Measurements from ENCODE around the gene MFN2.

MFN2 gene

GRCh38 chr1:12003762-12004161, 23.5 kb downstream of the MFN2 start:
- no peaks in the 10 kb centered on the region for H3K79me1 ChIP-seq (ENCODE audit: low read length)
- no peaks in the 10 kb centered on the region for H3K27me3 ChIP-seq (ENCODE audit: insufficient read depth, low read length)
- no peak overlapping the region for H3K14ac ChIP-seq (ENCODE audit: low read length)
- DNase-seq = no peak
- no peak overlapping the region for H4K12ac ChIP-seq (ENCODE audit: low read depth, low read length)
- H3K4me2 ChIP-seq (ENCODE audit: low read length) = no peak overlapping the region
- peaks cover 5% of the 10 kb centered on the region for H3K9me3 ChIP-seq (ENCODE audit: insufficient read depth, low read depth, low read length)
- no peak overlapping the region for H4K91ac ChIP-seq (ENCODE audit: low read depth, low read length)
- H3K4ac ChIP-seq (ENCODE audit: low read depth, low read length) = no peak overlapping the region
- H3K79me2 ChIP-seq (ENCODE audit: control insufficient read depth, insufficient read depth, low read length, poor library complexity) = no peaks in the 10 kb centered on the region
- H2BK120ac ChIP-seq (ENCODE audit: insufficient read depth, low read length, poor library complexity) = no peak overlapping the region
- H3K9ac ChIP-seq (ENCODE audit: low read length) = no peak overlapping the region
- no peak overlapping the region for H4K8ac ChIP-seq (ENCODE audit: low read depth, low read length)
- no peak overlapping the region for H3K18ac ChIP-seq (ENCODE audit: low read length)
- no peak overlapping the region for H2AFZ ChIP-seq (ENCODE audit: insufficient read depth, low read length, poor library complexity)
- WGBS (ENCODE audit: extremely low coverage, insufficient coverage, insufficient read length) = no CpG with 5 or more reads among the region's 12 CpGs
- no peak overlapping the region for H2BK12ac ChIP-seq (ENCODE audit: low read length)
- H3K23ac ChIP-seq (ENCODE audit: low read length) = no peak overlapping the region
- no peak overlapping the region for H2AK5ac ChIP-seq (ENCODE audit: low read length)
- H3K4me1 ChIP-seq (ENCODE audit: control insufficient read depth in 1 of 2, insufficient read depth in 2 of 2, low read length in 2 of 2) = peaks cover 7% of the 10 kb centered on the region in 2 experiments
- no peak overlapping the region for H3K27ac ChIP-seq (ENCODE audit: low read depth, low read length)
- no peak overlapping the region for H3K4me3 ChIP-seq (ENCODE audit: low read depth, low read length)
- H2BK5ac ChIP-seq (ENCODE audit: low read depth, low read length, poor library complexity) = no peak overlapping the region
- H3K36me3 ChIP-seq (ENCODE audit: control insufficient read depth in 1 of 2, insufficient read depth in 2 of 2, low read length in 2 of 2) = peaks cover 61 to 75% of the 10 kb centered on the region in 2 experiments

GRCh38 chr1:12005488-12006166, 25.4 kb downstream of the MFN2 start:
- Histone ChIP-seq H3K9me3 (ENCODE audit: insufficient read depth, low read depth, low read length) (peaks cover 5% of the 10 kb centered on the region), H2AK5ac (ENCODE audit: low read length) (no peak overlapping the region), H3K27ac (ENCODE audit: low read depth, low read length) (no peak overlapping the region), H3K18ac (ENCODE audit: low read length) (no peak overlapping the region), H4K8ac (ENCODE audit: low read depth, low read length) (no peak overlapping the region), H3K4me1 (ENCODE audit: control insufficient read depth in 1 of 2, insufficient read depth in 2 of 2, low read length in 2 of 2) (peaks cover 4 to 5% of the 10 kb centered on the region in 2 experiments), H4K91ac (ENCODE audit: low read depth, low read length) (no peak overlapping the region), H2BK120ac (ENCODE audit: insufficient read depth, low read length, poor library complexity) (no peak overlapping the region), H2BK5ac (ENCODE audit: low read depth, low read length, poor library complexity) (no peak overlapping the region), H3K4ac (ENCODE audit: low read depth, low read length) (no peak overlapping the region), H3K79me2 (ENCODE audit: control insufficient read depth, insufficient read depth, low read length, poor library complexity) (no peaks in the 10 kb centered on the region), H4K12ac (ENCODE audit: low read depth, low read length) (no peak overlapping the region), H3K27me3 (ENCODE audit: insufficient read depth, low read length) (no peaks in the 10 kb centered on the region), H3K36me3 (ENCODE audit: control insufficient read depth in 1 of 2, insufficient read depth in 2 of 2, low read length in 2 of 2) (peaks cover 67 to 78% of the 10 kb centered on the region in 2 experiments), H3K9ac (ENCODE audit: low read length) (no peak overlapping the region), H3K4me2 (ENCODE audit: low read length) (no peak overlapping the region), H3K4me3 (ENCODE audit: low read depth, low read length) (no peak overlapping the region), H3K23ac (ENCODE audit: low read length) (no peak overlapping the region), H3K14ac (ENCODE audit: low read length) (no peak overlapping the region), H2AFZ (ENCODE audit: insufficient read depth, low read length, poor library complexity) (no peak overlapping the region), H3K79me1 (ENCODE audit: low read length) (no peaks in the 10 kb centered on the region), H2BK12ac (ENCODE audit: low read length) (no peak overlapping the region)
- no CpG with 5 or more reads among the region's 9 CpGs for WGBS (ENCODE audit: extremely low coverage, insufficient coverage, insufficient read length)
- DNase-seq = no peak

- Histone ChIP-seq H4K8ac (ENCODE audit: low read depth, low read length) (no peak overlapping the region), H3K36me3 (ENCODE audit: control insufficient read depth in 1 of 2, insufficient read depth in 2 of 2, low read length in 2 of 2) (peaks cover 69 to 81% of the 10 kb centered on the region in 2 experiments), H2BK5ac (ENCODE audit: low read depth, low read length, poor library complexity) (no peak overlapping the region), H3K79me2 (ENCODE audit: control insufficient read depth, insufficient read depth, low read length, poor library complexity) (no peaks in the 10 kb centered on the region), H4K91ac (ENCODE audit: low read depth, low read length) (no peak overlapping the region), H3K4me3 (ENCODE audit: low read depth, low read length) (no peak overlapping the region), H3K4ac (ENCODE audit: low read depth, low read length) (no peak overlapping the region), H3K23ac (ENCODE audit: low read length) (no peak overlapping the region), H4K12ac (ENCODE audit: low read depth, low read length) (no peak overlapping the region), H2BK12ac (ENCODE audit: low read length) (no peak overlapping the region), H2AFZ (ENCODE audit: insufficient read depth, low read length, poor library complexity) (no peak overlapping the region), H3K79me1 (ENCODE audit: low read length) (no peaks in the 10 kb centered on the region), H3K27ac (ENCODE audit: low read depth, low read length) (no peak overlapping the region), H3K27me3 (ENCODE audit: insufficient read depth, low read length) (no peaks in the 10 kb centered on the region), H3K18ac (ENCODE audit: low read length) (no peak overlapping the region), H3K4me1 (ENCODE audit: control insufficient read depth in 1 of 2, insufficient read depth in 2 of 2, low read length in 2 of 2) (peaks cover 4 to 5% of the 10 kb centered on the region in 2 experiments), H3K4me2 (ENCODE audit: low read length) (no peak overlapping the region), H2BK120ac (ENCODE audit: insufficient read depth, low read length, poor library complexity) (no peak overlapping the region), H3K9me3 (ENCODE audit: insufficient read depth, low read depth, low read length) (peaks cover 5% of the 10 kb centered on the region), H2AK5ac (ENCODE audit: low read length) (no peak overlapping the region), H3K14ac (ENCODE audit: low read length) (no peak overlapping the region), H3K9ac (ENCODE audit: low read length) (no peak overlapping the region)
- no CpG with 5 or more reads among the region's 17 CpGs for WGBS (ENCODE audit: extremely low coverage, insufficient coverage, insufficient read length)
- DNase-seq = no peak
Measured at GRCh38 chr1:12006167-12006921, 26.1 kb downstream of the MFN2 start.

GRCh38 chr1:12007204-12007603, 27.0 kb downstream of the MFN2 start:
- Histone ChIP-seq H3K79me2 (ENCODE audit: control insufficient read depth, insufficient read depth, low read length, poor library complexity) (no peaks in the 10 kb centered on the region), H3K9ac (ENCODE audit: low read length) (no peak overlapping the region), H4K91ac (ENCODE audit: low read depth, low read length) (no peak overlapping the region), H3K4me2 (ENCODE audit: low read length) (no peak overlapping the region), H2BK120ac (ENCODE audit: insufficient read depth, low read length, poor library complexity) (no peak overlapping the region), H3K27me3 (ENCODE audit: insufficient read depth, low read length) (no peaks in the 10 kb centered on the region), H4K12ac (ENCODE audit: low read depth, low read length) (no peak overlapping the region), H2AFZ (ENCODE audit: insufficient read depth, low read length, poor library complexity) (no peak overlapping the region), H3K79me1 (ENCODE audit: low read length) (no peaks in the 10 kb centered on the region), H3K4ac (ENCODE audit: low read depth, low read length) (no peak overlapping the region), H3K18ac (ENCODE audit: low read length) (no peak overlapping the region), H2AK5ac (ENCODE audit: low read length) (no peak overlapping the region), H2BK12ac (ENCODE audit: low read length) (no peak overlapping the region), H3K4me3 (ENCODE audit: low read depth, low read length) (no peak overlapping the region), H2BK5ac (ENCODE audit: low read depth, low read length, poor library complexity) (no peak overlapping the region), H3K36me3 (ENCODE audit: control insufficient read depth in 1 of 2, insufficient read depth in 2 of 2, low read length in 2 of 2) (peaks cover 71 to 81% of the 10 kb centered on the region in 2 experiments), H4K8ac (ENCODE audit: low read depth, low read length) (no peak overlapping the region), H3K9me3 (ENCODE audit: insufficient read depth, low read depth, low read length) (peaks cover 5% of the 10 kb centered on the region), H3K14ac (ENCODE audit: low read length) (no peak overlapping the region), H3K27ac (ENCODE audit: low read depth, low read length) (no peak overlapping the region), H3K23ac (ENCODE audit: low read length) (no peak overlapping the region), H3K4me1 (ENCODE audit: control insufficient read depth in 1 of 2, insufficient read depth in 2 of 2, low read length in 2 of 2) (no peaks in the 10 kb centered on the region)
- no peak for DNase-seq
- WGBS (ENCODE audit: extremely low coverage, insufficient coverage, insufficient read length) = no CpG with 5 or more reads among the region's 6 CpGs
